GM12872 (cell line): ENCODE results near the gene ADGRD1.

Source experiments
- CTCF ChIP-seq: IDR thresholded peaks from 3 replicates; pipeline ENCODE4 v1.5.1; 2011; ENCODE audit warnings: low read depth, mild to moderate bottlenecking, low read length, moderate library complexity; ENCODE audit not compliant: insufficient read depth

Gene ADGRD1

GRCh38 chr12:131049549-131050339 lies 96.0 kb downstream of the ADGRD1 start:
- no peak for TF ChIP-seq CTCF

DNA sequence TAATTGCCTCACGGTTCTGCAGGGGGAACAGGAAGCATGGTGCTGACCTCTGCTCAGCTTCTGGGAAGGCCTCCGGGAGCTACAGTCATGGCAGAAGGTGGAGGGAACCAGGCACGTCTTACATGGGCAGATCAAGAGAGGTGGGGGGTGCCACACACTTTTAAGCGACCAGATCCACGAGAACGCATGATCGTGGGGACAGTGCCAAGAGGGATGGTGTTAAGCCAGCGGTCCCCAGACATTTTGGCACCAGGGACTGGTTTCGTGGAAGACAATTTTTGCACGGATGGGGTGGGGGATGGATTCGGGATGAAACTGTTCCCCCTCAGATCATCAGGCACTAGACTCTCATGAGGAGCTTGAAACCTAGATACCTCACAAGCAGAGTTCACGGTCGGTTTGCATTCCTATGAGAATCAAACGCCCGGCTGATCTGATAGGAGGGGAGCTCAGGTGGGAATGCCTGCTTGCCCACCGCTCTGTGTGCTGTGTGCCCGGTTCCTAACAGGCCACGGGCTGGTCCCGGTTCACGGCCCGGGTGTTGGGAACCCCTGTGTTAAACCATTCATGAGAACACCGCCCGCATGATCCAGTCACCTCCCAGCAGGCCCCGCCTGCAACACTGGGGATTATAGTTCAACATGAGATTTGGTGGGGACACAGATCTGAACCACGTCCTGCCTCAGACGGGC lies 96.9 kb downstream of the ADGRD1 start:
- TF ChIP-seq CTCF: no peak

- no peak for TF ChIP-seq CTCF
These were observed 97.4 kb downstream of the ADGRD1 start for GRCh38 chr12:131051155-131051473.

DNA sequence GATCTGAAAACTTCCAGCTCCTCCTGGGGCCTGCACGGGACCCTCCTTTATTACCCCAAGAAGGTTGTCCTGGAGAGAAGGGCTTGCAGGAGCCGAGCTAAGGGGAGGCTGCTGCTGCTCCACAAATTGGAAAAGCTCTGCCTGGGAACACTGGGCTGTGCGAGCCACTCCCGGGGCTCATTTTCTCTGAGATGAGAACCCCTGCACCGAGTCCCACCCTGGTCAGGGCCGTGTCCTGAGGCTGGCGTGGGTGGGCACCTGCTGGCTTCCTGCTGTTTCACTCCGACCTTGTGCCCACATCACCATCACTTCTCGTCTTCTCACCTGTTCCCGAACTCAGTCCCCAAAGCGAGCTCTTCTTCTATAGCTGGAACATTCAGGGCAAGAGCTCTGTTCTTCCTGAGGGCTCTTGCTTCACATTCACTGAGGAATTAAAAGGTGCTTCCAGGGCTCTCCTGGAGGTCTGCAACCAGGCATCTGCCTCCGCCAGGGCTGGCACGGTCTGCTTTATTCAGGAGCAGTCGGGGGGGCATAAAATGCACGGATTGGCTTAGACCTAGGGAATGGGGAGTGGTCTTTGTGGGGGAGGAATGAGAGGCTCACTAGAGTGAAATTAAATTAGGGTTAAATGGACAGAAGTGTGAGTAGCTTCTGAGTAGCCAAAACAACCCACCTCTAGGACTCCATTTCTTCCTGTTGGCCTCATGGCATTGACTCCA lies 98.5 kb downstream of the ADGRD1 start:
- no peak for TF ChIP-seq CTCF

GRCh38 chr12:131052929-131053328 lies 99.2 kb downstream of the ADGRD1 start:
- TF ChIP-seq CTCF: no peak

- no peak for TF ChIP-seq CTCF
These were observed 99.9 kb downstream of the ADGRD1 start for GRCh38 chr12:131053567-131053966.

- TF ChIP-seq CTCF: no peak
These were observed 100.8 kb downstream of the ADGRD1 start for GRCh38 chr12:131054345-131055092.
